Thymus (tissue), 11 donors: ENCODE measurements around the gene ZIC4. TPM values are rescaled to one million over a fixed set of nuclear protein-coding genes. Genes with fewer than 3 reads are reported as not detected.

Source experiments
- DNase-seq, 9 donors: peaks; one replicate each; pipeline ENCODE4 v3.0.0-alpha.2; 2013; ENCODE audit warnings: low spot score in 9 of 9, low read depth in 6 of 9, missing footprints in 1 of 9
- H3K27ac ChIP-seq, 2 donors: one replicate each; pipeline ENCODE4 v1.5.1; 2013; ENCODE audit warnings: control low read depth in 1 of 2, low read depth in 1 of 2, low read length in 1 of 2, mild to moderate bottlenecking in 1 of 2, moderate library complexity in 1 of 2
- H3K27me3 ChIP-seq, 2 donors: one replicate each; pipeline ENCODE4 v1.5.1; 2013; ENCODE audit warnings: low read length in 1 of 2; ENCODE audit not compliant: control insufficient read depth in 2 of 2, insufficient read depth in 1 of 2
- H3K36me3 ChIP-seq, 2 donors: one replicate each; pipeline ENCODE4 v1.5.1; 2013; ENCODE audit warnings: low read length in 1 of 2, mild to moderate bottlenecking in 1 of 2, moderate library complexity in 1 of 2; ENCODE audit not compliant: control insufficient read depth in 2 of 2, insufficient read depth in 2 of 2
- H3K4me1 ChIP-seq, 2 donors: one replicate each; pipeline ENCODE4 v1.5.1; 2013; ENCODE audit warnings: low read length in 2 of 2; ENCODE audit not compliant: control insufficient read depth in 2 of 2, insufficient read depth in 2 of 2
- H3K4me3 ChIP-seq, 2 donors: one replicate each; pipeline ENCODE4 v1.5.1; 2013; ENCODE audit warnings: low read length in 2 of 2, control low read depth in 1 of 2, mild to moderate bottlenecking in 1 of 2
- H3K9me3 ChIP-seq, 2 donors: one replicate each; pipeline ENCODE4 v1.5.1; 2013; ENCODE audit warnings: low read length in 1 of 2, mild to moderate bottlenecking in 1 of 2; ENCODE audit not compliant: control insufficient read depth in 2 of 2, insufficient read depth in 1 of 2
- WGBS: extraction: QIAGEN DNeasy Blood & Tissue Kit; methylation state at CpG from one replicate; pipeline ENCODE4 v1.1.7; 2013; 5-methylcytosine and 5-hydroxymethylcytosine counted together
- polyA plus RNA-seq: library from polyadenylated mRNA; stranded (reverse); fragments of 200-250 nt; gene quantifications from one replicate; pipeline ENCODE4 v1.2.3, GENCODE V29; 2013
- total RNA-seq: library from RNA; stranded (reverse); fragments of 120-200 nt; gene quantifications from one replicate; pipeline ENCODE4 v1.2.4, GENCODE V29; 2013
- donor health status: healthy.

The ZIC4 gene
- total and polyA plus RNA-seq, 2 donors = not detected

DNA sequence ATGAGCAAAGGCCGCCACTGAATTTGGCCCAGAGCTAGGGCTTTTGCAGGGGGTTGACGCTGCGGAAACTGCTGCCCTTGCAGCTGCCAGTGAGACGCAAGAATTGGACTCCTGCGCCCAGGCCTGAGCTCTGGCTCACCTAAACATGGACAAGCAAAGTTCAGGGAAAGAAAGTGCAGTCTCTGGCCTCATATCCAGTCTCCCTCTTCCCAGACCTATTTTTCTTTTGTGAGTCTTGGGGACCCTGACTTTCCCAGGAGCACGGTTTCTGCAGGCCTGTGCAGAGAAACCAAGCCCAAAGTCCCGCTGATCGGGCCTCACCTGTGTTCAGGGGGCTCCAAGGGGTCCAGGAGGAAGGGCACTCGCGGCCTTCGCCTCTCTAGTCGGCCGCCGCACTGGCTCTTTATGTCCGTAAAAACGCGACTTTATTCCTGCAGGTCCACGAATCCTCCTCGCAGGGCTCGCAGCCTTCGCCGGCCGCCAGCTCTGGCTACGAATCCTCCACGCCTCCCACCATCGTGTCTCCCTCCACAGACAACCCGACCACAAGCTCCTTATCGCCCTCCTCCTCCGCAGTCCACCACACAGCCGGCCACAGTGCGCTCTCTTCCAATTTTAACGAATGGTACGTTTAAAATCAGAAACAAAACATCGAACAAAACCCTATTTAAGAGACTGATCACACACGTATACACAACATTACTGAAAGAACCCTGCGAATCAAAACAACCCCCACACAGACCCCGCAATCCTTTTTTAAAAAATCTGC, 6.8 kb upstream of the ZIC4 start:
- no peak for DNase-seq
- WGBS = 4% methylated on average over 37 of the region's 37 CpGs
- no peaks in the 10 kb centered on the region for H3K36me3 ChIP-seq
- no peak overlapping the region for H3K27ac ChIP-seq
- peaks cover 62 to 96% of the 10 kb centered on the region in 2 donors for H3K27me3 ChIP-seq
- peaks cover 4 to 17% of the 10 kb centered on the region in 2 donors for H3K4me1 ChIP-seq
- peaks cover 9 to 22% of the 10 kb centered on the region in 2 donors for H3K9me3 ChIP-seq
- no peak overlapping the region for H3K4me3 ChIP-seq

DNA sequence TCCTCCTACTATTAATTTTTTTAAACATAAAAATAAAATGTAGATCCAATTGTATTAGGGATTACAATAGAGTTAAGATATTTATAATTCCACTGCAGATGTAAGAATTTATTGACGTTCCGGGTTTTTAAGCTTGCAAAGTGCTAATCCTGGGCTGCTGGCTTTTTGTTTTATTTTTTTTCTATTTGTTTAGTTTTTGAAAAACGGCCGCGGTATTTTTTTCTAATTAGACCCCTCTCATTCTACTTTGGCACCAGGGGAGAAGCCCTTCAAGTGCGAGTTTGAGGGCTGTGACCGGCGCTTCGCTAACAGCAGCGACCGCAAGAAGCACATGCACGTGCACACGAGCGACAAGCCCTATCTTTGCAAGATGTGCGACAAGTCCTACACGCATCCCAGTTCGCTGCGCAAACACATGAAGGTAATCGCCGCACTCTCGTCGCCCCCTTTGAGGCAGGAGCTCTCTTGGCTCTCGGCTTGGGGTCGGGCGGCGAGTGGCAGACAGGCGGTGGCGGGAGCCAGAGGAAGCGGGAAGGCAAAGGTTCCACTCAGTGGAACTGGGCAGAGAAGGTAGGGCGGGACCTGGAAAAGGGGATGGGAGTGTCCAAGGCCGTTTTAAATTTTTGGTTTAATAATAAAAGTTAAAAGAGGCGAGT, 6.0 kb upstream of the ZIC4 start:
- Histone ChIP-seq H3K4me1 (peaks cover 4 to 17% of the 10 kb centered on the region in 2 donors), H3K27ac (no peak overlapping the region), H3K27me3 (peaks cover 68 to 96% of the 10 kb centered on the region in 2 donors), H3K4me3 (no peak overlapping the region), H3K9me3 (peaks cover 11 to 25% of the 10 kb centered on the region in 2 donors), H3K36me3 (no peaks in the 10 kb centered on the region)
- 7% methylated on average over 32 of the region's 32 CpGs for WGBS
- DNase-seq = no peak

DNA sequence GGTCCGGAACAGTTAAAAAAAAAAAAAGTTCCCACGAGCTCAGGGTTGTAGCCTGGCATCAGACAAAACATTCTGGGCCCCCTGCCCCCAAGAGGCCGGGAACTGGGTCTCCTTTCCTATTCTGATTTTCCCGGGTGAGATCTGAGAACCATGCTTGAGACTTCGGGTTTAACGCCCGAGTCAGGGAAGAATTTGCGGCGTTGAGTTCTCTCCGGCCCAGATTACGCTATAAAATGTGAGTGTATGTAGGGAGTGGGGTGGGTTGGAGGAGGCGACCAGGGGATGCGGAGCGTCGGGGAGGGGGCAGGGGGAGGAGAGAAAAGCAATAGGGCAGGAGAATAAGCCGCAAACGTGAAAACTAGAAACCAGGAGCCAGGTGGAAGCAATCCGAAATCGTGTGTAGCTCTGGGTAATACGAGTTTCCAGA, 5.5 kb upstream of the ZIC4 start:
- Histone ChIP-seq H3K27me3 (peaks cover 74 to 96% of the 10 kb centered on the region in 2 donors), H3K4me3 (no peak overlapping the region), H3K4me1 (peaks cover 4 to 17% of the 10 kb centered on the region in 2 donors), H3K36me3 (no peaks in the 10 kb centered on the region), H3K9me3 (peaks cover 11 to 25% of the 10 kb centered on the region in 2 donors), H3K27ac (no peak overlapping the region)
- no peak for DNase-seq
- 9% methylated on average over 20 of the region's 20 CpGs for WGBS

DNA sequence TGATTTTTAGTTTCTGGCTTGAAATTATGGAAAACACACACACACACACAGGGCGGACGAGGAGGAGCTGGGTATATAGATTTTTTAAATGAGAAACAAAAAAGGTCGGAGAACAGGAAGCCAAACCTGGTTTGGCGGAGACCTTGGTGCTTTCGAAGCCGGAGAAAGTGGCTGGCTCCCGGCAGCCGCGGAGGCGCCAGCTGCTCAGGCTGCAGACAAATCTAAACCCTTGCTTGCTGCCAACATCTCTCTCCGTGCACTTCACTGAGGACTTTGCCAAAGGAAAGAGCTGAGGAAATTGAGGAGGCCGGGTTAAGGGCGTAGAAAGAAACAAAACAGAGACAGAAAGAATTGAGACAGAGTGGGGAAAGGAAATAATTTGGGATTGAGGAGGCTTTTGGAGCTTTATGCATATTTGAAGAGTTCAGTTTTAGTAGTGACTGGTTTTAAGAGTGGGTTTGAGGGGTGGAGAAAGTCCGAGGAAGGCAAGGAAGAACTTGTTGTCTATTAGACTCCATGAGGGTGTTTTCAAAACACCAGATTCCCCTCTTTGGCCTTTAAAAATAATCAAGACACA, 5.0 kb upstream of the ZIC4 start:
- peaks cover 79 to 97% of the 10 kb centered on the region in 2 donors for H3K27me3 ChIP-seq
- H3K9me3 ChIP-seq = peaks cover 11 to 28% of the 10 kb centered on the region in 2 donors
- DNase-seq = no peak
- WGBS = 4% methylated on average over 14 of the region's 14 CpGs
- H3K4me1 ChIP-seq = peaks cover 4 to 17% of the 10 kb centered on the region in 2 donors
- H3K27ac ChIP-seq = no peak overlapping the region
- H3K4me3 ChIP-seq = peak overlapping the region in 1 of 2 donors; percentile 30
- H3K36me3 ChIP-seq = no peaks in the 10 kb centered on the region

DNA sequence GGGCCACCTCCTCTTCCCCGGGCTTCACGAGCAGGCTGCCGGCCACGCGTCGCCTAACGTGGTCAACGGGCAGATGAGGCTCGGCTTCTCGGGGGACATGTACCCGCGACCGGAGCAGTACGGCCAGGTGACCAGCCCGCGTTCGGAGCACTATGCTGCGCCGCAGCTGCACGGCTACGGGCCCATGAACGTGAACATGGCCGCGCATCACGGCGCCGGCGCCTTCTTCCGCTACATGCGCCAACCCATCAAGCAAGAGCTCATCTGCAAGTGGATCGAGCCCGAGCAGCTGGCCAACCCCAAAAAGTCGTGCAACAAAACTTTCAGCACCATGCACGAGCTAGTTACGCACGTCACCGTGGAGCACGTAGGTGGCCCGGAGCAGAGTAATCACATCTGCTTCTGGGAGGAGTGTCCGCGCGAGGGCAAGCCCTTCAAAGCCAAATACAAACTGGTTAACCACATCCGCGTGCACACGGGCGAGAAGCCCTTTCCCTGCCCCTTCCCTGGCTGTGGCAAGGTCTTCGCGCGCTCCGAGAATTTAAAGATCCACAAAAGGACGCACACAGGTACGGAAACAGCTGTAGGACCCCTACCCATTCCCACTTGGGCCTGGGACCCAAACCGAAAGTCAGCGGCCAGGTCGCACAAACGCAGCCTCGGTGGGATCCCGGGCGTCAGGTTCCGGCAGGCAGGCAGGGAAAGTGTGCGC, 4.3 kb upstream of the ZIC4 start:
- Histone ChIP-seq H3K4me1 (peaks cover 4 to 17% of the 10 kb centered on the region in 2 donors), H3K4me3 (peak overlapping the region in 1 of 2 donors; percentile 30), H3K9me3 (peaks cover 12 to 28% of the 10 kb centered on the region in 2 donors), H3K27me3 (peaks cover 85 to 99% of the 10 kb centered on the region in 2 donors), H3K36me3 (no peaks in the 10 kb centered on the region), H3K27ac (no peak overlapping the region)
- DNase-seq = no peak
- 3% methylated on average over 61 of the region's 61 CpGs for WGBS

DNA sequence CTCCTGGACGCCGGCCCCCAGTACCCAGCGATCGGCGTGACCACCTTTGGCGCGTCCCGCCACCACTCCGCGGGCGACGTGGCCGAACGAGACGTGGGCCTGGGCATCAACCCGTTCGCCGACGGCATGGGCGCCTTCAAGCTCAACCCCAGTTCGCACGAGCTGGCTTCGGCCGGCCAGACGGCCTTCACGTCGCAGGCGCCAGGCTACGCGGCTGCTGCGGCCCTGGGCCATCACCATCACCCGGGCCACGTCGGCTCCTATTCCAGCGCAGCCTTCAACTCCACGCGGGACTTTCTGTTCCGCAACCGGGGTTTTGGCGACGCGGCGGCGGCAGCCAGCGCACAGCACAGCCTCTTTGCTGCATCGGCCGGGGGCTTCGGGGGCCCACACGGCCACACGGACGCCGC, 3.8 kb upstream of the ZIC4 start:
- no peak overlapping the region for H3K27ac ChIP-seq
- H3K27me3 ChIP-seq = peaks cover 91 to 99% of the 10 kb centered on the region in 2 donors
- no peak for DNase-seq
- H3K4me1 ChIP-seq = peaks cover 4 to 17% of the 10 kb centered on the region in 2 donors
- peak overlapping the region in 1 of 2 donors; percentile 30 for H3K4me3 ChIP-seq
- H3K9me3 ChIP-seq = peaks cover 12 to 28% of the 10 kb centered on the region in 2 donors
- no peaks in the 10 kb centered on the region for H3K36me3 ChIP-seq
- 6% methylated on average over 52 of the region's 52 CpGs for WGBS

DNA sequence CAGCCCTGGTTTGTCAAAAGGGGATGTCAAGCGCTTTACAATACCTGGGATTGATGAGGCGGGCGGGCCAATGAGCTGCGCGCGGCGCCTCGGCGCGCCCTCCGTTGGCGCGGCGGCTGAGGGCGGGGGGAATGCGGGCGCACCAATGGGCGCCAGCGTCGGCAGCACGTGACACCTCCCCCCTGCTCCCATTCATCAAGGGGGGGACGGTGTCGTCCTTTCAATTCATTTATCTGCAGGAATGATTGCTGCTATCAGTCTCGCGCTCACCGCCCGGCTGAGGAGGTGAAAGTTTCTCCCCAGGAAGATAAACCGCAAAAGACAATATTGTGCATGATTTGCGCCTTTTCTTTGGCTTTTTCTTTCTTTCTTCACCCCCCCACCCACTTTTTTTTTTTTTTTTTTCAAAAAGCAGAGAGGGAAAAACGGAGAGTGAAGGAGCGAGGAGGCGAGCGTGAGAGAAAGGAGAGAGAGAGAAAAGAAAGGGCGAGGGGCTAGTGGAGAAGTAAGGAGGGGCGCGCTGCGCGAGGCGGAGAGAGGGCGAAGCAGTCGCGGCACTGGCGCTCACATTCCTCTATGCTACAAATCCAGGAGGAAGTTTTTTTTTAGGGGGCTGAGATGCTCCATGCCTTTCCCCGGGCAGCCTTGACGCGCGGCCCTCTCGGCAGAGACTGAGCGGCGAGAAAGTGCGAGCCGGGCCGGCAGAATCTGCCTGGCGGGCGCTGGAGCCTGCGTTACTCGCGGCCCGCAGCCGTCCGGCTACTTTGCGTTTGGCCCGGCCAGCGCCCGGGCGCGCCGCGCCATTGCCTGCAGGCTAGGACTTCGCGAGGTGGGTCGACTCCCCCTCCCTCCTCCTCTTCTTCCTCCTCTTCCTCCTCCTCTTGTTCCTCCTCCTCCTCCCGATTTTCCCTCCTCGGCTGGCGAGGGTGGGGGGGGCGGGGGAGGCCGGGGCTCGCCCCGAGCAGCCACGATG, 3.1 kb upstream of the ZIC4 start, which contains the start of gene ZIC1:
ZIC1 (plus strand) TSS at position 223 of the 973 bp plus-strand sequence; CDS start at position 971, 748 bp downstream.
- Histone ChIP-seq H3K27ac (no peak within 1 kb of the TSS), H3K4me1 (peaks cover 4 to 17% of the 10 kb centered on the region in 2 donors), H3K9me3 (peaks cover 12 to 28% of the 10 kb centered on the region in 2 donors), H3K4me3 (no peak within 1 kb of the TSS), H3K27me3 (peaks cover 94 to 99% of the 10 kb centered on the region in 2 donors), H3K36me3 (no peaks in the 10 kb centered on the region)
- WGBS = 10% methylated on average over 80 of the region's 80 CpGs
- DNase-seq = no peak
